Measurements from ENCODE around the gene PPP2R5B.
A peak's percentile ranks its signal among the peaks of the same experiment; 100 is the strongest.

Gene PPP2R5B

GRCh38 chr11:64906314-64906635 lies 18.2 kb upstream of the PPP2R5B start:
- DNase-seq (ENCODE audit: low read depth, low spot score) = no peak

- DNase-seq (ENCODE audit: low read depth, low spot score) = no peak
Measured at GRCh38 chr11:64908766-64909165, 15.7 kb upstream of the PPP2R5B start.

GRCh38 chr11:64909653-64910343 lies 14.7 kb upstream of the PPP2R5B start:
- no peak for DNase-seq (ENCODE audit: low read depth, low spot score)

DNA sequence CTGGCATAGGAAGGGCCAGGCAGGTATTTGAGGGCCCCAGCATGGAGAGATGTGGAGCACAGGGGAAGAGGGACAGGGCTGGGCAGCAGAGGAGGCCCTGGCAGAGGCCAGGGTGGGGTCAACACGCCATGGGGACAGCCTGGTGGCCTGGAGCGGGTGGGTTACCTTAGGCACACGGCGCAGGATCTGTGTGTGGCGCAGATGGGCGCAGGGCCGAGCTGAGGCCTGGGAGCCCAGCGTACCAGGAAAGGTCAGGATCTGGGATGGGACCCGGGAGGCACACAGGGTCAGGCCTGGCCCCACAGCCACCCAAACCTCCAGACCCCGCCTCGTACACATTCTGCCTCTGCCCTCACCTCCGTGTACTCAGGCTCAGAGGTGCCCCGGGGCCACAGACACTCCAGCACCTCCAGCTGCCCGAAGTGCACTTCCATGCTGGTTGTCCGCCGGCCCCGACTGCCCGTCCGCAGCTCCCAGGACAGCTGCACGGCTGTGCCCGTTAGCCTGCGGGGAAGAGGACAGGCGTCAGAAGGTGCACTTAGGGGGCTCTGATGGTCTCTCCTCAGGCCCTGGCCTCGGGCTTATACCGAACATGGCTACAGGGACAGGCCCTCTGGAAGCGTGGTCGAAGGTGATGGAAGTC lies 13.9 kb upstream of the PPP2R5B start:
- DNase-seq (ENCODE audit: low read depth, low spot score) = no peak

DNA sequence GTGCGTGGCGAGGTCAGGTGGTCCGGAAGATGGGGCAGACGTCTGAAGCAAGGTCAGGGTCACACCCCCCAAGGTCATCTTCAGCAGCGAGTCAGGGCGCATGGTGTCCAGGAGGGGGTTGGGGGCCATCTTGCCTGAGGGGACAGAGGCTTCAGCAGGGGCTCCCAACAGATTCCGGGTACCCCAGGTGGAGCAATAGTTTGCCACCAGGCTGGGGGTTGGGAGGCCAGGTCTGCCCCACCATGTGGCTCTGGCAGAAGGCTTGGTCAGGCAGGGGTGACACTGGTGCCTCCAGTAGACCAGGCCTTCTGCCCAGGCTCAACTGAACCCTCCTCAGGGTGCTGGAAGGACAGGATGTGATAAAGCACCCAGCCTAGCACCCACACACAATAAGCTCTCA lies 13.3 kb upstream of the PPP2R5B start:
- DNase-seq (ENCODE audit: low read depth, low spot score) = no peak

DNA sequence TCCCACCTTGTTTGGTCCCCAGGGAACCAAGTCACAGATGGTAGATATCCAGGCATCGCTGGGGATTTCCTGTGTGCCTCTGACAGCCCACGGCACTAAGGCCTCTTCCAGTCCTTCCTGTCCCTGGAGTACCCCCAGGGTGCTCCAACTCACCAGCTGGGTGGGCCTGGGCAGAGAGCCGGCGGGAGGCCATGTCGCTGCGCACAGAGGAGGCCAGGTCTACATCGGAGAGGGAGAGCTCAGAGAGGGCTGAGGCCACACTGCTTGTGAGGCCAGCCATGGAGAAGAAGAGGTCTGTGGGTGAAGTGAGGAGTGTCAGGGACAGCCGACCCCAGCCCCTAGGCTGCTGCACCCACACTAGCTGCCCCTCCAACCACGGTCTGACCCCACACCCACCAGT lies 12.8 kb upstream of the PPP2R5B start:
- no peak for DNase-seq (ENCODE audit: low read depth, low spot score)

- no peak for DNase-seq (ENCODE audit: low read depth, low spot score)
Measured at GRCh38 chr11:64913171-64913727, 11.2 kb upstream of the PPP2R5B start.

DNA sequence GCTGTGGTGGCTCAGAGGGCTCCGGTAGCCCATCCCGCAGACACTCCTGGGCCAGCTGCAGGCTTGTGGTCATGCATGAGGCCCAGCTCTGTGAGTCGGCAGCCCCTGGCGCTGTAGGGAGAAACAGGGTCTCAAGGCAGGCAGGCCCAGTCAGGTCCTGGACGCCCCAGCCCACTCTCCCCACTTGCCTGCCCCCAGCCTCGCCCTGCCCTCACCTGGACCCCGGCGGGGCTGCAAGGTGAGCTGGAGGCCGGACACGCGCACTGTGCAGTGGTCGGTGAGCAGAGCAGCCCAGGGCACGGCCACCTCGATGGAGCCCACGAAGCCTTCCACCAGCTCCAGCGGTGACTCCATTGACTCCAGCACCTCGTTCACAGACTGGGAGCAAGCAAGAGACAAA lies 10.4 kb upstream of the PPP2R5B start:
- no peak for DNase-seq (ENCODE audit: low read depth, low spot score)

GRCh38 chr11:64915376-64915887 lies 9.1 kb upstream of the PPP2R5B start:
- no peak for DNase-seq (ENCODE audit: low read depth, low spot score)

DNA sequence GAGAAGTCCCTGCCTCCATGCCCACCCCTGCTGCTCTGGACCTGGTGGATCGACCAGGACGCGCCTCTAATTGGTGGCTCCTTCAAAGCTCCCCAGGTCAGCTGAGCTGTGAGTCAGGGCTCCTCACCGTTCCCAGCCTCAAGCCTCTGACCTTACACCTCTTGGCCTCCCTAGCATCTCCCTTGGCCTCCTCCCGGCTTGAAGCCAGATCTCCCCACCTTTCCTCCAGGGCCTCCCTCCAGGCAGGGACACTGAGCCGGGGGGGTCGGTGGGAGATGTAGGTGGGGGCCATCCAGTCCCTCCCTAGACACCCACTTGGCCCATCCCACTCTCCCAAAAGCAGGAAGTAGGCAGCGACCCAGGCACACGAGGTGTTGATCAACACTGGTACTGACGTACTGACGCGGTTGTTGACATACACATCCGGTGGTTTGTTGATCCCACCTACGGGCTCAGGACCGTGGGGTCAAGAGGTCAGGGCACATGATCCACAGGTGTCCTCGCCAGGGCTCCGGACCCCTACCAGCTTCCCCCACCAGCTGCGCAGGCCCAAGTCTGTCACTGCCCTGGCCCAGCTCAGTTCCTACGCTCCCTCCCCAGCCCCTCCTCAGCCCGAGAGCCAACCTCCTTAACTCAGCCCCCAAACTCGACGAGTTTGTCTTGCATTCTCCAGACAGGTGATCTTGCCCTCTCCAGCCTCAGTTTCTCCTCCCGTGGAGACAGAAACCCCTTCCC lies 8.3 kb upstream of the PPP2R5B start:
- no peak for DNase-seq (ENCODE audit: low read depth, low spot score)

GRCh38 chr11:64916775-64917662 lies 7.5 kb upstream of the PPP2R5B start, which contains the start of gene ATG2A:
TSS of gene ATG2A (minus strand) at chr11:64917209. CDS start at chr11:64917135, 74 bp downstream.
- DNase-seq (ENCODE audit: low read depth, low spot score) = peak; percentile 99

GRCh38 chr11:64917663-64917995 lies 6.9 kb upstream of the PPP2R5B start:
- no peak for DNase-seq (ENCODE audit: low read depth, low spot score)

- no peak for DNase-seq (ENCODE audit: low read depth, low spot score)
Measured at GRCh38 chr11:64918017-64918416, 6.5 kb upstream of the PPP2R5B start.

GRCh38 chr11:64919627-64920026 lies 4.9 kb upstream of the PPP2R5B start:
- DNase-seq (ENCODE audit: low read depth, low spot score) = no peak

DNA sequence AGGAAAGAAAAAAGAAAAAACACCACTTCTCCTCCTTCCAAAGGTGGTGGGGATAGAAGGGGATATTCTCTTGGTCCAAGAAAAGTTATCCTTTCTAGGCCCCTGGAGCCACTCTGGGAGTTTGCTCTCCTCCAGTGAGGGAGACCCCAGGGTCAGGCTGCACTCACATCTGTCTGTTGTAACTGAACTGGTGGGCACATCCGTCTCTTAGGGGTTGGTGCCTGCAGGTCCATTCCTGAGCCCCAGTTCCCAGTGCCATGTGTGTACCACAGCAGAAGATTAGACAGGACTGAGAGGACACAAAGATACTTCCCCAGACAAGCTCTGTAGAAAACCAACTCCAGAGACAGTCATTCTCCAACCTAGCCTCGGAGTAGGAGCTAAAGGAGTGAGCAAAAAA lies 4.4 kb upstream of the PPP2R5B start:
- no peak for DNase-seq (ENCODE audit: low read depth, low spot score)

DNA sequence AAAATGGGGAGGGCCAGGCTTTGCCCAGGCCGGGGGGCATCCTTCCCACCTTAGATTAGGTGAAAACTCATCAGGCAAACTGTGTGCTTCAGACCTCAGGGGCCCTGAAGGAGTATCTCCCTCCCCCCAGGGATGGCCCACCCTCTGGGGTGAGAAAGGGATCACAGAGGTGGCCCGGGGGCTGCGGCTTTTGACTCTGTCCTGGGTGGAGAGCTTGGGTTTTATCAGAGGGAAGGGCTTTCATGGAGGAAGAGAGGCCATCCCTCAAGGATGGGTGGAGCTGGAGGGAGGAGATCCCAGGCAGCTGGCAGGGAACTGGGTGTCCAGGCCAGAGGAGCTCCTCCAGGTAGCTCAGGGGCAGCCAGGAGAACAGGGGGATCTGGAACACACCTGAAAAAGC lies 3.1 kb upstream of the PPP2R5B start:
- no peak for DNase-seq (ENCODE audit: low read depth, low spot score)

GRCh38 chr11:64923151-64923661 lies 1.3 kb upstream of the PPP2R5B start:
- DNase-seq (ENCODE audit: low read depth, low spot score) = no peak

- no peak for DNase-seq (ENCODE audit: low read depth, low spot score)
Measured at GRCh38 chr11:64924910-64925284, 408 bp downstream of the PPP2R5B start.

GRCh38 chr11:64925536-64926436 lies 1.3 kb downstream of the PPP2R5B start:
- no peak for DNase-seq (ENCODE audit: low read depth, low spot score)

GRCh38 chr11:64926689-64927088 lies 2.2 kb downstream of the PPP2R5B start:
- DNase-seq (ENCODE audit: low read depth, low spot score) = no peak
